Coronary artery (tissue), 2 donors: Measurements from ENCODE around the gene TRIM2.

Source experiments
- DNase-seq: peaks from one replicate; pipeline ENCODE4 v3.0.0-alpha.2; 2017; ENCODE audit warnings: low spot score
- H3K27ac ChIP-seq, 2 donors: fragments of 200-600 bp; sonication (generic); one replicate each; pipeline ENCODE4 v1.5.1; 2016 to 2019
- H3K4me3 ChIP-seq: fragments of 200-600 bp; sonication (generic); 2 replicates; pipeline ENCODE4 v1.5.1; 2016; ENCODE audit warnings: mild to moderate bottlenecking, moderate library complexity
- TF ChIP-seq, protein P1 (sequence below): fragments of 200-600 bp; sonication (generic); IDR thresholded peaks from one replicate; pipeline ENCODE4 v1.5.1; 2019; ENCODE audit warnings: antibody characterized with exemption

Gene TRIM2

DNA sequence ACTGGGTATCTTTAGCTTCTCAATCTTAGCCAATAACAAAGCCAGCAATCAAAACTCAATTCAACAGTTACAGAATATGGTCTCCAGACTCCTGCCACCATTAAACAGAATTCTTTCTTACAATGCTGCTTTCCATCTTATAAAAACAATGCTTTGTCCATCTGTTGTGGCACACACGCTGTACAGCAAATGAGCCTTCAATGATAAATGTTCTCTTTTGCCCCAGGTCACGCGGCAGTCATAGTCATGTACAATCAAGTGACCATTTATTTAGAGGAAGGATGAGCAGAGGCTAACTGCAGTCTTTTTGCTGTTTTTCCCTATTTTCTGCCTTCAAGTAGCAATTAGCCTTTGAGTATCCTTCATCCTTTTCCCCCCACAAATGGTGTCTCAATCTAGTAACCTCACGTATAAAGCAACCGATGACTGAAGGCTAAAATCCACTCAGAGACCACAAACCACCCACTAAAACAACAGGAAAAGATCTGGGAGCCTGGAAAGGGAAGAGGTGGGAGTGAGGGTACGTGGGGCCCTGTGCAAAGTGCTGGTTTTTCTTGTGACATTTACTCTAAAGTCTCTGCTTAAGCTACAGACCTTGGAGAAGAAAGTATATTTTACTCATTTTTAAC is 24.4 kb downstream of the TRIM2 start:
- Histone ChIP-seq H3K4me3 (no peak overlapping the region), H3K27ac (no peak overlapping the region)
- TF ChIP-seq, protein P1, sequence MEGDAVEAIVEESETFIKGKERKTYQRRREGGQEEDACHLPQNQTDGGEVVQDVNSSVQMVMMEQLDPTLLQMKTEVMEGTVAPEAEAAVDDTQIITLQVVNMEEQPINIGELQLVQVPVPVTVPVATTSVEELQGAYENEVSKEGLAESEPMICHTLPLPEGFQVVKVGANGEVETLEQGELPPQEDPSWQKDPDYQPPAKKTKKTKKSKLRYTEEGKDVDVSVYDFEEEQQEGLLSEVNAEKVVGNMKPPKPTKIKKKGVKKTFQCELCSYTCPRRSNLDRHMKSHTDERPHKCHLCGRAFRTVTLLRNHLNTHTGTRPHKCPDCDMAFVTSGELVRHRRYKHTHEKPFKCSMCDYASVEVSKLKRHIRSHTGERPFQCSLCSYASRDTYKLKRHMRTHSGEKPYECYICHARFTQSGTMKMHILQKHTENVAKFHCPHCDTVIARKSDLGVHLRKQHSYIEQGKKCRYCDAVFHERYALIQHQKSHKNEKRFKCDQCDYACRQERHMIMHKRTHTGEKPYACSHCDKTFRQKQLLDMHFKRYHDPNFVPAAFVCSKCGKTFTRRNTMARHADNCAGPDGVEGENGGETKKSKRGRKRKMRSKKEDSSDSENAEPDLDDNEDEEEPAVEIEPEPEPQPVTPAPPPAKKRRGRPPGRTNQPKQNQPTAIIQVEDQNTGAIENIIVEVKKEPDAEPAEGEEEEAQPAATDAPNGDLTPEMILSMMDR, result no peak
- DNase-seq, result no peak

DNA sequence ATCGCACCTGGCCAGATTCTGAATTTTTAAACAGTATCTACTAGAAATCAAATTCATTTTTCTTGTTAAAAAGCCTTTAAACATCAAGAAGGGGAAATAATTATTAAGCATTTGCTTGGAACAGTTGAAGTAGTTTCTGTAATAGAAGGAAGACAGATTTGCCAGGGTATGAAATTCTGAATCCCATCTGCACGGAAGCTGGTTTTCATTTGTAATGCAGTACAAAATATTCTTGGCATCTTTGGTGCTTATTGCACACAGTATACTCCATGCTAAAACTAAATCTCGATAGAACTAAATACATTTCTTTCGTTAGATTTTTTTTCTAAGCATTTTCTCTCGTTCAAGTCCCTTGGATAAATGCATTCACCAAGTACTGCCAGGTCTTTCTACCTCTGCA is 25.3 kb downstream of the TRIM2 start:
- H3K4me3 ChIP-seq, result no peak overlapping the region
- TF ChIP-seq, protein P1, result no peak
- no peak for DNase-seq
- no peak overlapping the region for H3K27ac ChIP-seq

DNA sequence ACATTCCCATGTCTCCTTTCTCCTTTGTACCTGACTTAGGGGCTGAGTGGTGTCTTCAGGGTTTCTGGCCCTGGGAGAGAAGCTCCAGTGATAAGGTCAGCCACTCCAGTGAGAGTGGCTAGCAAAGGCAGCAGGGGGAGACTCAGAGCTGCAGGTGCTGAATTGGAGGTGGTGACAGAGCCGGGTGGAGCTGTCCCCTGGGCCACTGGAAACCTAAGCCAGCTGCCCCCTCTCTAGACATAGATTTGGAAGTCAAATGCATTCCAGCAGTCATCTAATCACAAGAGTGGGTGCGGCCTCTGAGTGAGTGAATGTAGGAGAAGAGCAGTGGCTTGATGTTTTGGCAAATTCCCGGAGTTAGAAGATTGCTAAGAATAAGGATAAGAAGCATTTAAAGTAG is 28.5 kb downstream of the TRIM2 start:
- Histone ChIP-seq H3K4me3 (no peak overlapping the region), H3K27ac (no peak overlapping the region)
- DNase-seq, result no peak
- TF ChIP-seq, protein P1, result no peak

DNA sequence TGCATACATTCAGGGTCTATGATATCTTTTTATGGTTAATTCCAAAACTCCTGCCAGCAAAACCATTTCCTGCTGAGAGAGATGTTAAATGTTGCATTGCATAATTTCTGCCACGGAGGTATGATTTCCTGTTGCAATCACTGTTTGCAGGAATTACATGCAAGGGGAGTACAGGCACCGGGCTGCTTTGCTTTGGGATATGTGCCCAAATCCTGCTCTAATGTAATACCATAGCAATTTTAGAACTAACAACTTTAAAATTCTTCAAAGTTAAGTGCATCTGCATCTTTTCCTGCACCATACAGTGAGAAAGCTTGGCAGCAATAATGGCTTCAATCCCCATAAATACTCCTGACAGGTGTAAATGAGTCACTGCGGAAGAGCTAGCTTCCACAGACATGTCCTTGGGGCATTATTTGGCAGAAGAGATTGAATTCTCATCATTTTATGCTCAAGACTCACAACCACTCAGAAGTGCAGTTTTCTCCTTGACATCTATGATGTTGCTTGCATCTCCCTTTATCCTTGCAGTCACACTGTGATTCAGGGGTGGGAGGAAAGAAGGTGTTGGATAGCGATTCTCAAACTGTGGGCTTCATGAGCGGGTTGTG is 29.6 kb downstream of the TRIM2 start:
- TF ChIP-seq, protein P1, result no peak
- DNase-seq, result no peak

DNA sequence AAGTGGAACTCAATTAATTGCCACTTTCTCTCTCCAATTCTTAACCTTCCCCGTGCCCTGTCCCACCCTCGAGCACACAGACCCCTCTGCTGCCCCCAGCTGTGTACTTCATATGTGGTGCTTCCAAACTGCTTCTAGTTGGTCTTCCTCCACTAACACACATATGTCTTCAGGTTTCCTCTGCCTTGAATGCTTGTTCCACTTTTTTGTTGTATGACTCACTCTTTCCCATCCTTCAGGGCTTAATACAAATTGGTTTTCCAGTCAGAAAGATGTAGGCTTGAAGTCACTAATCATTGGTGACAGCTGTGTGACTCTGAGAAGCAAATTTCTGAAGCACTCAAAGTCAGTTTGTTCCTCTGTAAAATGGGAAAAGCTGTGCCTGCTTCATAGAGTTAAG is 30.6 kb downstream of the TRIM2 start:
- TF ChIP-seq, protein P1, result no peak
- Histone ChIP-seq H3K27ac (no peak overlapping the region), H3K4me3 (no peak overlapping the region)
- no peak for DNase-seq

More for the DNA sequence above, 29.6 kb downstream of the TRIM2 start:
- H3K4me3 ChIP-seq, result no peak overlapping the region
- H3K27ac ChIP-seq, result no peak overlapping the region

DNA sequence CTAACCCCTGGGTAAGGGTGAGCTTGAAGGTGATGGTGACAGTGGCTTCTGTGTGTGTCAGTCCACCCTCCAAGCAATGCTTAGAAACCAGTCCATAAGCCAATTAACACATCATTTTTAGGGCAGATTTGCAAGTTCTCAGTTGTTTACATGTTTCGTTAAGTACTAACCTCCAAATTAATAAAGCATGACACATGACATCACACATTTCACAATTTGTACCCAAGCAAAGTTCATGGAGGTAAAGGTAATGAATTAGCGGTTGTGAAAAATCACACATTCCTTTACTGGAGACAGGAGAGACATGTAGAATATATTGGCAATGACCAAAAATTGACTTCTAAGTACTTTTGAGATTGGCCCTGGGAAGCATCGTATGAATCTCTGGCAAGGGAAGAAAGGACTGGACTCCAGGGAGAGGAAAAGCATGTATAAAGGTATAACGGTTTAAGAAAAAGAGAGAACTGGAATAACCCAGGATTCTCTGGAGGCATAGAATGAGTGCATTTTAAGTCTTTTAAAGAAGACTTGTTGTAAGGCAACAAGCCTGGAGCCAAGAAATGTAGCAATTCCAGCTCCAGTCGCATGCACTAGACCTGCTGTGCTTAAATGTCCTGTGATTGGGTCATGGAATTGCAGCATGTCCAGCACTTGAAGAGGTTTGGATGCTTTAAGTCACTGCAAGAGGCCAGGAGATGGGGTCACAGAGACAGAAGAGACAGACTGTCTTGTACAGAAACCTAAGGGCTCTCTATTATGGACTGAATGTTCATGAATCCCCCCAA is 34.1 kb downstream of the TRIM2 start:
- no peak for DNase-seq
- TF ChIP-seq, protein P1, result no peak
- no peak overlapping the region for H3K27ac ChIP-seq
- no peak overlapping the region for H3K4me3 ChIP-seq

DNA sequence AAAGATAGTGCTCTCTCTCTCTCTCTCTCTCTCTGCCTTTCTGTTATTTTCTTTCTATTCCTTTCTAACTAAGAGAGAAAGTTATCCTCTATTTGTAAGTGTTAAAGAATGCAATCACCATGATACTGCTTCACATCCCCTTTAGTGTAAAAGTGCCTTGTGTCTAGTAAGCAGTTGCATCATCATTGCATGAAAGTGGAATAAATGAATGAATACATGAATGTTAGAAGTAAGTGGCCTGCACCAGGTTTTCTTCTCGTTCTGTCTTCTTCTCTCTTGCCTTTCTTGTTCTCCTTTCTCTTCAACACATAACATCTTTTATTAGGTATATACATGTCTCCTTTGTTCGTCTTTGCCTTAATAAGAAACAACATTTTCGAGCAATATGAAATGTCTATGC is 35.2 kb downstream of the TRIM2 start:
- TF ChIP-seq, protein P1, result no peak
- H3K4me3 ChIP-seq, result no peak overlapping the region
- no peak overlapping the region for H3K27ac ChIP-seq
- no peak for DNase-seq
